Fibroblast of peridontal ligament (primary cell): ENCODE results near the gene TACR1.
"Not testable (repeated sequence)": the region's sequence is repeated elsewhere in the genome, so short reads cannot be mapped to it uniquely, and the experiment has no call there.

Experiments used
- DNase-seq: peaks from one replicate; pipeline ENCODE4 v3.0.0-alpha.2; 2010; ENCODE audit errors: extremely low read depth

TACR1 gene

GRCh38 chr2:75194184-75194868 is 5.0 kb downstream of the TACR1 start:
- no peak for DNase-seq

- no peak for DNase-seq
Measured at GRCh38 chr2:75192496-75192895, 6.8 kb downstream of the TACR1 start.

GRCh38 chr2:75190271-75190990 is 8.9 kb downstream of the TACR1 start:
- DNase-seq = no peak

- peak; percentile 19 for DNase-seq
Measured at GRCh38 chr2:75186821-75187220, 12.5 kb downstream of the TACR1 start.

- no peak for DNase-seq
Measured at GRCh38 chr2:75182606-75183005, 16.7 kb downstream of the TACR1 start.

GRCh38 chr2:75180476-75180875 is 18.8 kb downstream of the TACR1 start:
- no peak for DNase-seq

- DNase-seq = no peak
Measured at GRCh38 chr2:75177427-75177826, 21.9 kb downstream of the TACR1 start.

GRCh38 chr2:75175456-75175855 is 23.9 kb downstream of the TACR1 start:
- no peak for DNase-seq

GRCh38 chr2:75174981-75175380 is 24.3 kb downstream of the TACR1 start:
- no peak for DNase-seq

- no peak for DNase-seq
Measured at GRCh38 chr2:75174519-75174918, 24.8 kb downstream of the TACR1 start.

GRCh38 chr2:75173740-75174139 is 25.6 kb downstream of the TACR1 start:
- DNase-seq = no peak

- DNase-seq = not testable (repeated sequence)
Measured at GRCh38 chr2:75171423-75171822, 27.9 kb downstream of the TACR1 start.

- DNase-seq = no peak
Measured at GRCh38 chr2:75170889-75171288, 28.4 kb downstream of the TACR1 start.

- DNase-seq = no peak
Measured at GRCh38 chr2:75168186-75168585, 31.1 kb downstream of the TACR1 start.

- DNase-seq = no peak
Measured at GRCh38 chr2:75166491-75166890, 32.8 kb downstream of the TACR1 start.

- DNase-seq = no peak
Measured at GRCh38 chr2:75162897-75163296, 36.4 kb downstream of the TACR1 start.

GRCh38 chr2:75162259-75162658 is 37.1 kb downstream of the TACR1 start:
- DNase-seq = peak; percentile 42

GRCh38 chr2:75157435-75157834 is 41.9 kb downstream of the TACR1 start:
- peak; percentile 26 for DNase-seq

GRCh38 chr2:75155115-75155514 is 44.2 kb downstream of the TACR1 start:
- peak; percentile 43 for DNase-seq

GRCh38 chr2:75153221-75153620 is 46.1 kb downstream of the TACR1 start:
- no peak for DNase-seq

GRCh38 chr2:75152243-75152642 is 47.1 kb downstream of the TACR1 start:
- DNase-seq = not testable (repeated sequence)

GRCh38 chr2:75147884-75148283 is 51.4 kb downstream of the TACR1 start:
- not testable (repeated sequence) for DNase-seq

GRCh38 chr2:75146606-75147332 is 52.6 kb downstream of the TACR1 start:
- peak; percentile 71 for DNase-seq
